Right lobe of liver (tissue), 6 donors: Measurements from ENCODE around the gene PRRC2A. TPM values are rescaled to one million over a fixed set of nuclear protein-coding genes. Genes with fewer than 3 reads are reported as not detected.

Source experiments
- ATAC-seq, 4 donors: fragments of 200-7000 bp; cut with Tn5 transposase; one replicate each; pipeline ENCODE4 v1.9.1; 2020; ENCODE audit warnings: mild to moderate bottlenecking in 4 of 4, moderate library complexity in 4 of 4
- DNase-seq, 3 donors: peaks; one replicate each; pipeline ENCODE4 v3.0.0-alpha.2; 2020
- H3K27ac ChIP-seq, 3 donors: fragments of 200-600 bp; one replicate each; pipeline ENCODE4 v1.8.0; 2022
- H3K27me3 ChIP-seq, 2 donors: fragments of 200-600 bp; one replicate each; pipeline ENCODE4 v1.8.0; 2022
- H3K36me3 ChIP-seq, 4 donors: fragments of 200-600 bp; sonication (generic) in 1 of 4; one replicate each; pipeline versions ENCODE4 v1.5.1 to v1.8.0; 2017 to 2022; ENCODE audit warnings: control low read depth in 1 of 4
- H3K4me1 ChIP-seq, 4 donors: fragments of 200-600 bp; sonication (generic) in 1 of 4; one replicate each; pipeline versions ENCODE4 v1.5.1 to v1.8.0; 2017 to 2022; ENCODE audit warnings: control low read depth in 1 of 4
- H3K4me3 ChIP-seq, 3 donors: fragments of 200-600 bp; one replicate each; pipeline ENCODE4 v1.8.0; 2022
- H3K9me3 ChIP-seq, 4 donors: fragments of 200-600 bp; sonication (generic) in 1 of 4; one replicate each; pipeline versions ENCODE4 v1.5.1 to v1.8.0; 2017 to 2022; ENCODE audit warnings: control low read depth in 1 of 4
- POLR2A ChIP-seq: fragments of 450-650 bp; IDR thresholded peaks from one replicate; pipeline ENCODE4 v1.6.1; 2017; ENCODE audit warnings: antibody characterized with exemption, mild to moderate bottlenecking
- WGBS: methylation state at CpG from one replicate; pipeline ENCODE4 v1.1.6; 2018; ENCODE audit warnings: low coverage, low lambda C conversion rate; ENCODE audit not compliant: insufficient coverage; ENCODE audit errors: missing lambda C conversion rate; 5-methylcytosine and 5-hydroxymethylcytosine counted together
- intact Hi-C, 2 donors: fragments of 100-400 bp; cut with DNase I; formaldehyde crosslinking; loops; one replicate each; pipeline versions ENCODE4 v1.11.2 to v1.14.1; 2022
- total RNA-seq, 6 experiments: library from RNA; depleted of rRNA in 2 of 6; stranded (reverse); fragments of >200 nt in 2 of 6; fragmentation: NEBNext Ultra II Directional in 3 of 6; extraction: Animal tissue kit (Norgen Biotek cat#: 25700) in 3 of 6; gene quantifications; one replicate each; pipeline versions ENCODE4 v1.1.0 to v1.2.4, GENCODE V29; 2016 to 2023
- TF ChIP-seq, protein P1 (sequence below), 4 donors: fragments of 200-600 bp in 3 of 4; fragments of 450-650 bp in 1 of 4; IDR thresholded peaks; one replicate each; pipeline versions ENCODE4 v1.5.1 to v1.8.0; 2016 to 2022; ENCODE audit warnings: antibody characterized with exemption in 4 of 4, mild to moderate bottlenecking in 2 of 4
- donor health status: DM: no; HTN: yes; CAD: no.
- donor health status: DM: no; HTN: no; CAD: no.
- donor health status: DM: no; HTN: no; CAD: no.
- donor health status: DM: no; HTN: yes; CAD: no.
- donor health status: DM: no; HTN: yes; CAD: no.

PRRC2A gene
- total RNA-seq, 6 experiments from 2014 or later: 34.7 to 59.6 (median 39.4) TPM

DNA sequence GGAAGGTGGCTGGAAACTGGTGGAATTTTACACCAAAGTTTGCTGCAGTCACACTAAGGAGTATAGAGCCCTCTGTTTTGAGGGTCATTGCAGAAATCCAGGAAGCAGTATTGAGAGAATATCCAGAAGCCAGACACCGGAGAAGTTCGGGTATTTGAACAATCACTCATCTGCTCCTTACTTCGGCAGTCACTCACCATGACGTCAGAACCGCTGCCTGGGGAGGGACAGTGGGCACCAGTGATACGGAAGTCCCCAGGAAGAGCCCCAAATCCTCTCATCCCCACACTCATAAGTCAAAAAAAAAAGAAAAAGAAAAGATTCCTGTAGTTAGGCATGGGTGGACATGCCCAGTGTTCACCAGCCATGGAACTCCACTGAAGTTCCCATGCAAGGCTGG, 56.4 kb downstream of the PRRC2A start:
- no peak overlapping the region for H3K4me3 ChIP-seq
- WGBS: 81% methylated on average over 6 of the region's 6 CpGs
- peaks cover 0 to 10% (median 0%) of the 10 kb centered on the region in 4 donors for H3K4me1 ChIP-seq
- intact Hi-C loops: loop anchor here in 1 of 2 donors (10.0 kb wide), 1 partner anchor 198 kb away; the partner anchor contains the start of gene SLC44A4
- H3K27me3 ChIP-seq: no peaks in the 10 kb centered on the region
- H3K9me3 ChIP-seq: no peaks in the 10 kb centered on the region
- no peak overlapping the region for H3K27ac ChIP-seq
- DNase-seq (no peak), ATAC-seq (no peak)
- TF ChIP-seq POLR2A: no peak
- TF ChIP-seq, protein P1, sequence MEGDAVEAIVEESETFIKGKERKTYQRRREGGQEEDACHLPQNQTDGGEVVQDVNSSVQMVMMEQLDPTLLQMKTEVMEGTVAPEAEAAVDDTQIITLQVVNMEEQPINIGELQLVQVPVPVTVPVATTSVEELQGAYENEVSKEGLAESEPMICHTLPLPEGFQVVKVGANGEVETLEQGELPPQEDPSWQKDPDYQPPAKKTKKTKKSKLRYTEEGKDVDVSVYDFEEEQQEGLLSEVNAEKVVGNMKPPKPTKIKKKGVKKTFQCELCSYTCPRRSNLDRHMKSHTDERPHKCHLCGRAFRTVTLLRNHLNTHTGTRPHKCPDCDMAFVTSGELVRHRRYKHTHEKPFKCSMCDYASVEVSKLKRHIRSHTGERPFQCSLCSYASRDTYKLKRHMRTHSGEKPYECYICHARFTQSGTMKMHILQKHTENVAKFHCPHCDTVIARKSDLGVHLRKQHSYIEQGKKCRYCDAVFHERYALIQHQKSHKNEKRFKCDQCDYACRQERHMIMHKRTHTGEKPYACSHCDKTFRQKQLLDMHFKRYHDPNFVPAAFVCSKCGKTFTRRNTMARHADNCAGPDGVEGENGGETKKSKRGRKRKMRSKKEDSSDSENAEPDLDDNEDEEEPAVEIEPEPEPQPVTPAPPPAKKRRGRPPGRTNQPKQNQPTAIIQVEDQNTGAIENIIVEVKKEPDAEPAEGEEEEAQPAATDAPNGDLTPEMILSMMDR (IDR thresholded peaks at IDR 0.05): no peak
- peaks cover 0 to 11% (median 2%) of the 10 kb centered on the region in 4 donors for H3K36me3 ChIP-seq

DNA sequence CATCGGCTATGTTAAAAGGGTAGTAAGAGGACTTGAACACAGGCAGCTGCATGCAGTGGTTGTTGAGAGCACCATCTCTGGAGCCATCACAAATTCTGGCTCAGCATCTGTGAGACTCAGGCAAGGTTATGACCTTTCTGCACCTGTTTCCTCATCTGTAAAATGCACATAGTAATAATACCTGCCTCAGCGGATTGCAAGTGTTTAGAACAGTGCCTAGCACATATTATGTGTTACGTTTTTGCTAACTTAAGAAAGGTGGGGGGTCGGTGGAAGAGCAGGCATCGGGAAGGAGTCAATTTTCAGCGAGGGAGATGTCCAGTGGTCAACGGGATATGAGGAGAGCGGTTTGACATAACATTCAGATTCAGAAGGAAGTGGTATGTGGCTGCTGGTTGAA, 57.4 kb downstream of the PRRC2A start:
- DNase-seq (no peak), ATAC-seq (no peak)
- no peak overlapping the region for H3K4me3 ChIP-seq
- TF ChIP-seq POLR2A: no peak
- TF ChIP-seq, protein P1 (IDR thresholded peaks at IDR 0.05): no peak
- intact Hi-C loops: loop anchor here in 1 of 2 donors (10.0 kb wide), 1 partner anchor 197 kb away; the partner anchor contains the start of gene SLC44A4
- no peaks in the 10 kb centered on the region for H3K27me3 ChIP-seq
- no peaks in the 10 kb centered on the region for H3K9me3 ChIP-seq
- peaks cover 0 to 16% (median 0%) of the 10 kb centered on the region in 4 donors for H3K4me1 ChIP-seq
- no peak overlapping the region for H3K27ac ChIP-seq
- 64% methylated on average over 7 of the region's 8 CpGs for WGBS
- H3K36me3 ChIP-seq: peaks cover 0 to 1% (median 0%) of the 10 kb centered on the region in 4 donors

DNA sequence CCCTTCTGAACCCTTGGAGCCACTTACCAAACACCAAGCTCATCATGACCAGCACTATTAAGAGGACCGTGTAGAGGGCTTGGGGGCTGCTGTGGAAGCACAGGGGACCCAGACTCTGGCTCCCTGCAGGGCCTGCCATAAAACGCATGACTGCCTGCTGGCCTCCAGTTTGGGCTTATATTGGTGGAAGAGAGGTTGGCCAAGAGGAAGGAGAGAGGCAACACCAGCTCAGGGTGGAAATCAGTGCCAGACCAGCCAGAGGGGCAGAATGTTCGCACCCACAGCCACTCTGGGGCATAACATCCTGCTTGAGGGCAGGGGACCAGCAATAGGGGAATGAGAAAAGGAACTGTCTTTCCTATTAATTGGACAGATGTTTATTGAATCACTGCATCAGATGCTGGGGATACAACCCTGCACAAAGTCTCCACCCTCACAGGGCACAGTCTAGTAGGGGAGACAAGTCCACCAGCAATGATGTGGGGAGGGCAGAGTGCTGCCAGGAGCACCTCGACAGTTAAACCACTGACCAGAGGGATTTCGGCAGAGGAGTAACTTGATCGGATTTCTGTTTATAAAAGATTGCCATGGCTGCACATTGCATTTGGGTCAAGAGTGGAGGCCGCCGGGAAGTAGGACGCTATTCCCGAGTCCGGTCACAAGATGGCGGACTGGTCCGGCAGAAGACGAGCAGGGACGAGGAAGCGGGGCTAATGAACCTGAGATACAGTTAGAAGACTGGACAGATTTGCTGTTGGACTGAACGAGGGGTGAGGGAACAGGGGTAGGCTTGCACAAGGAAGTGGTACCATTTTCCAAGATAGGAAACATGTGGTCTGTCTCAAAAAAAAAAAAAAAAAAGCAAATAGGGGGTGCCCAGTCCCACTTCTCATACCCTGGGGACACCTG, 60.0 kb downstream of the PRRC2A start, which contains the start of gene LY6G5C:
Gene LY6G5C (minus strand): TSS at position 842 of the 909 bp plus-strand sequence. CDS start 694 bp downstream, at position 148.
- TF ChIP-seq, protein P1 (IDR thresholded peaks at IDR 0.05): peak; percentile 67 to 75 (median 72)
- TF ChIP-seq POLR2A: no peak
- 14% methylated on average over 17 of the region's 17 CpGs for WGBS
- H3K4me3 ChIP-seq: peak within 1 kb of the TSS; percentile 41 to 56 (median 53)
- no peaks in the 10 kb centered on the region for H3K27me3 ChIP-seq
- ATAC-seq (peak; percentile 84 to 91 (median 86)), DNase-seq (peak; percentile 80 to 84 (median 82))
- no peaks in the 10 kb centered on the region for H3K36me3 ChIP-seq
- peaks cover 0 to 16% (median 0%) of the 10 kb centered on the region in 4 donors for H3K4me1 ChIP-seq
- intact Hi-C loops: loop anchor here (10.0 kb wide), 1 partner anchor 84 kb away; the partner anchor contains the start of gene SAPCD1 (in 2 of the 2)
- H3K9me3 ChIP-seq: no peaks in the 10 kb centered on the region
- peak within 1 kb of the TSS; percentile 26 to 64 (median 44) for H3K27ac ChIP-seq

DNA sequence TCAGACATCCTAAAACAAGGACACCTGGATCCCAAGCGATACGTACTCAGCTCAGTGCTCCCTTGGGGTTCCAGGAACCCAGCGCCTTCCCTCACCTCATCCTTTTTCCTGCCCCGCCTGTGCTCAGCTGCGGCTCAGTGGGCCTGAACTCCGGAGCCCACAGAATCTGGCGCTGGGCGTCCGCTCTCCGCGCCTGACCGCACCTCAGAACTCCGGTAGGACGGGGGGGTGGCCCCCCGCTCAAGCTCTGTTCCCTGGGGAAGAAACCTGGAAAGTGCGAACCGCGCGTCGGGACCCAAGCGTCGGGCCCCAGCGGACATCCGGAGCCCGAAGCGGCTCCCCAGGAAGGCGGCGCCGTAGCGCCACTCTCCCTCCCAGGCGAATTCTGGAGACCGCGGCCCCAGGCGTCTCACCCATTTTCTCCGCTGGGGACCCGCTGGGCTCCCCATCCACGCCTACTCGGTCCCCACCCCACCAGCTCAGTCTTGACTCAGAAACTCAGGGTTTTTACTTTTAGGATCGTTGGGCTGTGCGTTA, 60.7 kb downstream of the PRRC2A start:
- H3K27me3 ChIP-seq: no peaks in the 10 kb centered on the region
- peak overlapping the region; percentile 26 to 64 (median 44) for H3K27ac ChIP-seq

More for the DNA sequence above, 60.7 kb downstream of the PRRC2A start:
- Histone ChIP-seq H3K4me1 (peaks cover 0 to 16% (median 0%) of the 10 kb centered on the region in 4 donors), H3K9me3 (no peaks in the 10 kb centered on the region), H3K4me3 (peak overlapping the region; percentile 41 to 56 (median 53)), H3K36me3 (no peaks in the 10 kb centered on the region)
- WGBS: 7% methylated on average over 12 of the region's 40 CpGs
- no peak for TF ChIP-seq POLR2A
- TF ChIP-seq, protein P1 (IDR thresholded peaks at IDR 0.05): peak in 1 of 4 donors; percentile 14
- DNase-seq (peak in 2 of 3 donors; percentile 57 to 66), ATAC-seq (peak; percentile 51 to 61 (median 56))
- intact Hi-C loops: loop anchor here (10.0 kb wide), 1 partner anchor 84 kb away; the partner anchor contains the start of gene SAPCD1 (in 2 of the 2)
